NCI-H1436 (cell line): ENCODE measurements around the gene COL6A2.
"Not testable (repeated sequence)": the region's sequence is repeated elsewhere in the genome, so short reads cannot be mapped to it uniquely, and the experiment has no call there.

Experiments used
- DNase-seq: peaks from one replicate; lab custom pipeline; 2025; lab: John Stamatoyannopoulos, UW

COL6A2 gene

GRCh38 chr21:46079352-46080170 is 18.4 kb upstream of the COL6A2 start:
- no peak for DNase-seq

- DNase-seq = no peak
Measured at GRCh38 chr21:46080171-46081021, 17.5 kb upstream of the COL6A2 start.

DNA sequence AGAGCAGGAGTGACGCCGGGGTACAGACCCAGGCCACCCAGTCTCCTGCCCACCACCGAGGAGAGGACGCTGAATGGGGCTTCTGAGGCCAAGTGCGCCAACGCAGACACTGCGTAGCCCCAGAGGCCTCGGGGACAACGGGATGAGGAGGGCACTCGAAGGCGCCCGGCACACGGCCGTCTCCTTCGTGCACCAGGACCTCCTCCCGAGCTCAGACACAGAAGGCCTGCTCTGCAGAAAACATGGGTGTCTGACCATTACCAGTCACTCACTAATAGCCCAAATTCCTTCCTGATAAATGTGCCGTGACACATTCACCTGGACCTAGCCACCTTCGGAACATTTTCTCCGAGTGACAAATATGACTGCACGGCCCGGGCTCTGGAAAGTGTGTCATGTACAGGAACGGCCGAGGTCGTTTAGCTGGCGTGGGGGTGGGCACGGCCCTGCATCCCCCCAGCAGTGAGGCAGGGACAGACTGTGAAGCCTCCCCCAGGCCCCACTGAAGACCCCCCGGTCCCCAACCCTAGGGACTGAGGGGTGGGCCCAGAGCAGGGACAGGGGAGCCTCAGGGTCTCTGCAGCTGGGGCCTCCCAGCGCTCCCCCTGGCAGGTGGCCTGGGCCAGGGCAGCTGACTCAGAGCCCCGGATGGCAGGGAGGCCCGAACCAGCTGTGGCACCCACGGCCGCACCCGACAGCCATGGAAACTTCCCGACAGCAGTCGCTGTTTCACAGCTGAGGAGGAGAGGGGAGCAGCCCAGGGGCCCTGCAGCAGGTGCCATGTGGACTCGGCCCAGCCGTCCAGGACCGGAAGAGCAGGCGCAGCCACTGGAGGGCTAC is 16.7 kb upstream of the COL6A2 start:
- no peak for DNase-seq

DNA sequence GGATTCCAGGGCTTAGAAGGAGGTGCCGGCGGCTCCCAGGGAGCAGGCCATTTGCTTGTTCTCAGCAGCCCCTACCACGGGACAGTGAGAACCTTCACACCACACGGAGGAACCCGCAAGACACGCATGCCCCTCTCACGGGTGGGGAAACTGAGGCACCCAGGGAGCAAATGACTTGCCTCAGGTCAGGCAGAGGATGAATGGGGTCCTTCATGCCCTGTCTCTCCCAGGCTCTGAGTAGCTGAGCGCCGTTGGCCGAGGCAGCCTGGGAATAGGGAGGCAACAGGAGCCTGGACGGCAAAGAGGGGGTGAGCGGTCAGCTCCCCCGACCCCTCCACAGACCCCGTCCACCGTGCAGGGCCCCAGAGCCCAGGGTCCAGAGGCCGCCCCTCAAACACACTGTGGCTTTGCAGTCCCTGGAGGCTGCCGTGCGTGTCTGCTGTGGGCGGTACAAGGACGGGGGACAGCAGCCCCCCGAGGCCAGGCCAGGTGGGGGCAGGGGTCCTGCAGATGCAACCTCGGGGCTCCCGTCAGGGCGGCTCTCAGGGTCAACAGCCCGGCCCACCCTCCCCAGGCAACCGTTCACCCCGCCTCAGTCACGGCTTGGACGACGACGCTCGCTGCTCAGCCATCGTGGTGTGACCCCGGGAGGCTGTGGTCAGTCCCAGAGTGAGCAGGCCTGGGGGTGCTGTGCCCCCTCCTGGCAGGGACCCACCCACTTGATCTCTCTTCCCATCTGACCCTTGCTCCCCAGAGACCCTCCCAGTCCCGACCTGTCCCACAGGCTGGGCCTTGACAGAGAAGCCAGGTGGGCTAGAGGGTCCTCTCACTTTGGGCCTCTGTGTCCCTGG is 15.8 kb upstream of the COL6A2 start:
- no peak for DNase-seq

GRCh38 chr21:46082713-46082962 is 15.3 kb upstream of the COL6A2 start:
- DNase-seq = no peak

GRCh38 chr21:46082963-46083790 is 14.7 kb upstream of the COL6A2 start:
- DNase-seq = no peak

GRCh38 chr21:46083791-46084561 is 13.9 kb upstream of the COL6A2 start:
- DNase-seq = no peak

DNA sequence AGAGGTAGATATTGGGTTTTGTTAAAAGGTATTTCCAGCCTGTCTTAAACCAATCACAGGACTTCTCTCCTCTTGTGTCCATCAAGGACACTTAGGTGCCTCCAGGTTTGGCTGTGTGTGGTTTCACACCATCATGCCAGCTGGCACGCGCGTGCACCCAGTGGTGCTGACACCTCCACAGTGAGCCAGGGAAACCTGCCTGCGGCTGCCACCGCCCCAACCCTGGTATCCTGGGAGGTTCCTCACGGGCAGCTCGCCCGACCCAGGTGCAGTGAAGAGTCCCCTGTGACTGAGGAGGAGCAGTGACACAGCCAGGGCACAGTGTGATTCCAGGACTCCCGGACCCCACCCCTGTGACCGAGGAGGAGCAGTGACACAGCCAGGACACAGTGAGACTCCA is 13.2 kb upstream of the COL6A2 start:
- DNase-seq = no peak

GRCh38 chr21:46085259-46085658 is 12.7 kb upstream of the COL6A2 start:
- not testable (repeated sequence) for DNase-seq

GRCh38 chr21:46087641-46088040 is 10.3 kb upstream of the COL6A2 start:
- DNase-seq = no peak

GRCh38 chr21:46088189-46088588 is 9.7 kb upstream of the COL6A2 start:
- no peak for DNase-seq

DNA sequence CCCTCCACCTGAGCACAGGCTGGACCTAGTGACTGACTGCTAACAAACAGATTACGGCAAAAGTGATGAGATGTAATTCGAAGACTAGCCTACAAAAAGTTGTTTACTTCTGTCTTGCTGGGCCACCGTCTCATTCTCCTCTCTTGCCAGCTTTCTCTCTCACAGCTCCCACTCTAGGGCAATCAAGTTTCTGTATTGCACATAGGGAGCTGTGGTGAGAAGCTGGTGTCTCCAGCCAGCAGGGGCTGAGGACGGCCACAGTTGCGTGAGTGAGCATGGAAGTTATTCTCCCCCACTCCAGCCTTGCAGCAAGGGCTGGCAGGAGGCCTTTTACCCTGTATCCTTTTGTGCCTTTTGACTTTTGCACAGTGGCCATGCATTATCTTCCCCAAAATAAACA is 8.6 kb upstream of the COL6A2 start:
- DNase-seq = no peak

DNA sequence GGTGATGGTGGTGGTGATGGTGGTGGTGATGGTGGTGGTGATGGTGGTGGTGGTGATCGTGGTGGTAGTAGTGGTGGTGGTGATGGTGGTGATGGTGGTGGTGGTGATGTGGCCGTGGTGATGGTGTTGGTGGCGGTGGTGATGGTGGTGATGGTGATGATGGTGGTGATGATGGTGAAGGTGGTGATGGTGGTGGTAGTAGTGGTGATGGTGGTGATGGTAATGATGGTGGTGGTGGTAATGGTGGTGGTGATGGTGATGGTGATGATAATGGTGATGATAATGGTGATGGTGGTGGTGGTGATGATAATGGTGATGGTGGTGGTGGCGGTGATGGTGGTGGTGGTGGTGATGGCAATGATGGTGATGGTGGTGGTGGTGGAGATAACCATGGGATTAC is 6.8 kb upstream of the COL6A2 start:
- DNase-seq = no peak

GRCh38 chr21:46091631-46092025 is 6.3 kb upstream of the COL6A2 start:
- no peak for DNase-seq

GRCh38 chr21:46092026-46092764 is 5.7 kb upstream of the COL6A2 start:
- DNase-seq = no peak

- DNase-seq = no peak
Measured at GRCh38 chr21:46092811-46093667, 4.9 kb upstream of the COL6A2 start.

GRCh38 chr21:46093668-46094400 is 4.1 kb upstream of the COL6A2 start:
- DNase-seq = no peak
